GM23338 (cell line): ENCODE data around the gene DENND4C. TPM values are rescaled to one million over a fixed set of nuclear protein-coding genes. Genes with fewer than 3 reads are reported as not detected.

Experiments
- ATAC-seq: fragments of 200-7000 bp; cut with Tn5 transposase; 3 replicates; pipeline ENCODE4 v1.9.1; 2020
- DNase-seq: peaks from one replicate; pipeline ENCODE4 v3.0.0-alpha.2; 2015; ENCODE audit warnings: low spot score
- H2AFZ ChIP-seq: fragments of 200-600 bp; sonication (generic); 2 replicates; pipeline ENCODE4 v1.8.0; 2016; ENCODE audit warnings: antibody characterized with exemption, mild to moderate bottlenecking, moderate library complexity
- H3F3A ChIP-seq: fragments of 200-600 bp; sonication (generic); replicated peaks from 2 replicates; pipeline ENCODE4 v1.8.0; 2017; ENCODE audit warnings: antibody characterized with exemption, mixed run types, low read depth
- H3K27ac ChIP-seq: fragments of 200-600 bp; sonication (generic); 2 replicates; pipeline ENCODE4 v1.6.1; 2016; ENCODE audit warnings: low read depth
- H3K27me3 ChIP-seq: fragments of 200-600 bp; sonication (generic); 2 replicates; pipeline ENCODE4 v1.8.0; 2016; ENCODE audit warnings: mild to moderate bottlenecking, mixed run types, moderate library complexity; ENCODE audit not compliant: insufficient read depth
- H3K36me3 ChIP-seq: fragments of 200-600 bp; sonication (generic); 2 replicates; pipeline ENCODE4 v1.8.0; 2016; ENCODE audit warnings: mild to moderate bottlenecking; ENCODE audit not compliant: insufficient read depth
- H3K4me1 ChIP-seq: fragments of 200-600 bp; sonication (generic); 2 replicates; pipeline ENCODE4 v1.8.0; 2016; ENCODE audit warnings: mild to moderate bottlenecking, moderate library complexity; ENCODE audit not compliant: insufficient read depth
- H3K4me2 ChIP-seq: fragments of 200-600 bp; sonication (generic); 2 replicates; pipeline ENCODE4 v1.7.1; 2017; ENCODE audit warnings: mixed run types
- H3K4me3 ChIP-seq: fragments of 200-600 bp; sonication (generic); 2 replicates; pipeline ENCODE4 v1.6.1; 2016; ENCODE audit warnings: mixed run types
- H3K79me2 ChIP-seq: fragments of 200-600 bp; sonication (generic); replicated peaks from 2 replicates; pipeline ENCODE4 v1.8.0; 2017; ENCODE audit warnings: mild to moderate bottlenecking; ENCODE audit not compliant: insufficient read depth
- H3K9me2 ChIP-seq: fragments of 200-600 bp; sonication (generic); 2 replicates; pipeline ENCODE4 v1.8.0; 2017; ENCODE audit not compliant: insufficient read depth
- H4K20me1 ChIP-seq: fragments of 200-600 bp; sonication (generic); replicated peaks from 2 replicates; pipeline ENCODE4 v1.8.0; 2017; ENCODE audit warnings: mild to moderate bottlenecking; ENCODE audit not compliant: insufficient read depth
- H3K27ac Mint-ChIP-seq: 2 replicates; pipeline ENCODE4 v1.8.0; 2020; ENCODE audit warnings: inconsistent platforms, mild to moderate bottlenecking, moderate library complexity, mixed read lengths
- H3K27me3 Mint-ChIP-seq: 3 replicates; pipeline ENCODE4 v1.8.0; 2022; ENCODE audit warnings: low read depth, mild to moderate bottlenecking, moderate library complexity, mixed read lengths, inconsistent platforms; ENCODE audit not compliant: insufficient read depth, poor library complexity
- H3K36me3 Mint-ChIP-seq: 3 replicates; pipeline ENCODE4 v1.8.0; 2021; ENCODE audit warnings: low read depth, mild to moderate bottlenecking, inconsistent platforms, moderate library complexity, mixed read lengths
- H3K4me1 Mint-ChIP-seq: 3 replicates; pipeline ENCODE4 v1.8.0; 2020; ENCODE audit warnings: mild to moderate bottlenecking, inconsistent platforms, mixed read lengths
- H3K4me3 Mint-ChIP-seq: 3 replicates; pipeline ENCODE4 v1.8.0; 2021; ENCODE audit warnings: moderate library complexity, mild to moderate bottlenecking, inconsistent platforms, mixed read lengths
- H3K9me3 Mint-ChIP-seq: 3 replicates; pipeline ENCODE4 v1.8.0; 2020; ENCODE audit warnings: moderate library complexity, mild to moderate bottlenecking, inconsistent platforms, mixed read lengths
- CREB1 ChIP-seq: fragments of 250-450 bp; sonication (Bioruptor Pico); IDR thresholded peaks from 2 replicates; pipeline ENCODE4 v1.5.0; 2020; ENCODE audit warnings: low read depth, mild to moderate bottlenecking, moderate library complexity
- CTCF ChIP-seq, 2 experiments: fragments of 200-600 bp in 1 of 2; sonication (generic) in 1 of 2; conservative IDR thresholded peaks; 2 replicates each; pipeline versions ENCODE4 v1.5.1 to v1.6.1; 2016 to 2017; ENCODE audit warnings: antibody characterized with exemption in 2 of 2, low read depth in 2 of 2, mild to moderate bottlenecking in 2 of 2, moderate library complexity in 1 of 2
- ETS1 ChIP-seq: IDR thresholded peaks from 2 replicates; pipeline ENCODE4 v1.6.1; 2016; ENCODE audit warnings: antibody characterized with exemption
- EZH2 ChIP-seq: fragments of 200-600 bp; sonication (generic); IDR thresholded peaks from one replicate; pipeline ENCODE4 v1.8.0; 2017; ENCODE audit warnings: antibody characterized with exemption, mild to moderate bottlenecking, low read depth; ENCODE audit not compliant: unreplicated experiment
- EZH2phosphoT487 ChIP-seq: fragments of 200-600 bp; sonication (generic); IDR thresholded peaks from one replicate; pipeline ENCODE4 v1.8.1; 2018; ENCODE audit warnings: antibody characterized with exemption; ENCODE audit not compliant: unreplicated experiment
- JUNB ChIP-seq: IDR thresholded peaks from one replicate; pipeline ENCODE4 v1.6.1; 2016; ENCODE audit warnings: antibody characterized with exemption; ENCODE audit not compliant: unreplicated experiment
- NANOG ChIP-seq: IDR thresholded peaks from 2 replicates; pipeline ENCODE4 v1.6.1; 2016; ENCODE audit warnings: antibody characterized with exemption, borderline replicate concordance
- POLR2AphosphoS5 ChIP-seq: IDR thresholded peaks from 2 replicates; pipeline ENCODE4 v1.6.1; 2016; ENCODE audit warnings: antibody characterized with exemption, low read depth
- REST ChIP-seq: IDR thresholded peaks from one replicate; pipeline ENCODE4 v1.6.1; 2018; ENCODE audit warnings: antibody characterized with exemption; ENCODE audit not compliant: unreplicated experiment
- STAT1 ChIP-seq: IDR thresholded peaks from one replicate; pipeline ENCODE4 v1.6.1; 2016; ENCODE audit warnings: antibody characterized with exemption; ENCODE audit not compliant: unreplicated experiment
- ZNF114 ChIP-seq: fragments of 250-450 bp; sonication (Bioruptor Pico); IDR thresholded peaks from 2 replicates; pipeline ENCODE4 v1.5.0; 2020; ENCODE audit warnings: mild to moderate bottlenecking, moderate library complexity
- ZNF331 ChIP-seq: fragments of 250-450 bp; sonication (Bioruptor Pico); IDR thresholded peaks from 2 replicates; pipeline ENCODE4 v1.5.0; 2020; ENCODE audit warnings: low read depth, mild to moderate bottlenecking, moderate library complexity
- ZNF462 ChIP-seq: fragments of 250-450 bp; sonication (Bioruptor Pico); IDR thresholded peaks from 2 replicates; pipeline ENCODE4 v1.5.0; 2020; ENCODE audit warnings: mild to moderate bottlenecking, moderate library complexity
- polyA plus RNA-seq: library from polyadenylated mRNA; unstranded; fragments of >200 nt; fragmentation: Nextera tagmentation; extraction: Ambion mirVana; gene quantifications from 2 replicates; pipeline ENCODE4 v1.2.1, GENCODE V29; 2016
- total RNA-seq: library from RNA; depleted of rRNA; stranded (reverse); fragments of >200 nt; shearing (Covaris generic); gene quantifications from 2 replicates; pipeline ENCODE4 v1.2.3, GENCODE V29; 2014

Gene DENND4C
- total and polyA plus RNA-seq, 2 experiments from 2014 or later, result 6.4 to 30.8 TPM

- H3K4me1 Mint-ChIP-seq, result no peaks in the 10 kb centered on the region
- Histone ChIP-seq H3K79me2 (no peaks in the 10 kb centered on the region), H3K4me1 (no peaks in the 10 kb centered on the region), H3K4me2 (no peak overlapping the region), H2AFZ (no peak overlapping the region), H3K27ac (no peak overlapping the region), H3K27me3 (no peaks in the 10 kb centered on the region), H3F3A (no peaks in the 10 kb centered on the region), H3K9me2 (0 out of 2 replicates have a peak, but pooled peaks cover 3% of the 10 kb centered on the region), H3K36me3 (no peaks in the 10 kb centered on the region), H4K20me1 (no peaks in the 10 kb centered on the region), H3K4me3 (no peak overlapping the region)
- ATAC-seq (no peak), DNase-seq (no peak)
- no peaks in the 10 kb centered on the region for H3K27me3 Mint-ChIP-seq
- no peaks in the 10 kb centered on the region for H3K36me3 Mint-ChIP-seq
- H3K27ac Mint-ChIP-seq, result peak overlapping the region; percentile 9; the same call in 1 of the 2 replicates
- TF ChIP-seq EZH2phosphoT487 (no peak), CTCF (conservative IDR thresholded peaks at IDR 0.05; ENCODE audit: low read depth in 2 of 2) (no peak), ETS1 (no peak), CREB1 (no peak), REST (no peak), ZNF462 (CRISPR knock-in tag) (no peak), ZNF331 (CRISPR knock-in tag) (no peak), ZNF114 (CRISPR knock-in tag) (no peak), EZH2 (no peak), NANOG (no peak), STAT1 (no peak), POLR2AphosphoS5 (no peak), JUNB (no peak)
- H3K4me3 Mint-ChIP-seq, result no peak overlapping the region
- H3K9me3 Mint-ChIP-seq, result no peaks in the 10 kb centered on the region
Measured at GRCh38 chr9:19386502-19387044, 156.1 kb downstream of the DENND4C start.
